HG02571 (cell line): ENCODE data around the gene LRP1B.

Source experiments
- ATAC-seq: cut with Tn5 transposase; IDR thresholded peaks from one replicate; pipeline ENCODE4 v1.9.1; 2021; ENCODE audit warnings: mild to moderate bottlenecking, moderate library complexity; ENCODE audit not compliant: unreplicated experiment

The LRP1B gene

GRCh38 chr2:142042536-142043199, 88.1 kb downstream of the LRP1B start:
- ATAC-seq, result no peak

- no peak for ATAC-seq
Observed at GRCh38 chr2:142041996-142042395, 88.8 kb downstream of the LRP1B start.

GRCh38 chr2:142041105-142041504, 89.7 kb downstream of the LRP1B start:
- no peak for ATAC-seq

- ATAC-seq, result no peak
Observed at GRCh38 chr2:142040556-142040955, 90.3 kb downstream of the LRP1B start.

GRCh38 chr2:142038826-142039225, 92.0 kb downstream of the LRP1B start:
- ATAC-seq, result no peak

GRCh38 chr2:142037744-142038143, 93.1 kb downstream of the LRP1B start:
- ATAC-seq, result no peak

- no peak for ATAC-seq
Observed at GRCh38 chr2:142037066-142037465, 93.8 kb downstream of the LRP1B start.

- ATAC-seq, result no peak
Observed at GRCh38 chr2:142033393-142033792, 97.4 kb downstream of the LRP1B start.

GRCh38 chr2:142031656-142032055, 99.2 kb downstream of the LRP1B start:
- no peak for ATAC-seq

GRCh38 chr2:142030735-142031134, 100.1 kb downstream of the LRP1B start:
- no peak for ATAC-seq

GRCh38 chr2:142029974-142030373, 100.8 kb downstream of the LRP1B start:
- ATAC-seq, result no peak

GRCh38 chr2:142025394-142025793, 105.4 kb downstream of the LRP1B start:
- ATAC-seq, result no peak

- no peak for ATAC-seq
Observed at GRCh38 chr2:142020368-142020767, 110.4 kb downstream of the LRP1B start.

- no peak for ATAC-seq
Observed at GRCh38 chr2:142014536-142014935, 116.3 kb downstream of the LRP1B start.

- ATAC-seq, result no peak
Observed at GRCh38 chr2:142012797-142013196, 118.0 kb downstream of the LRP1B start.

- no peak for ATAC-seq
Observed at GRCh38 chr2:142010477-142011270, 120.1 kb downstream of the LRP1B start.

- ATAC-seq, result no peak
Observed at GRCh38 chr2:142008135-142008744, 122.6 kb downstream of the LRP1B start.

GRCh38 chr2:141994066-141994465, 136.8 kb downstream of the LRP1B start:
- ATAC-seq, result no peak

- ATAC-seq, result no peak
Observed at GRCh38 chr2:141992695-141993094, 138.1 kb downstream of the LRP1B start.

GRCh38 chr2:141968433-141968832, 162.4 kb downstream of the LRP1B start:
- ATAC-seq, result no peak

- no peak for ATAC-seq
Observed at GRCh38 chr2:141967980-141968379, 162.8 kb downstream of the LRP1B start.

GRCh38 chr2:141967503-141967902, 163.3 kb downstream of the LRP1B start:
- no peak for ATAC-seq
